NCI-H1930 (cell line): ENCODE data around the gene IQCH.
"Not testable (repeated sequence)": the region's sequence is repeated elsewhere in the genome, so short reads cannot be mapped to it uniquely, and the experiment has no call there.

Experiments
- DNase-seq, 2 experiments: peaks; one replicate each; lab custom pipeline; 2025; lab: John Stamatoyannopoulos, UW

IQCH gene

DNA sequence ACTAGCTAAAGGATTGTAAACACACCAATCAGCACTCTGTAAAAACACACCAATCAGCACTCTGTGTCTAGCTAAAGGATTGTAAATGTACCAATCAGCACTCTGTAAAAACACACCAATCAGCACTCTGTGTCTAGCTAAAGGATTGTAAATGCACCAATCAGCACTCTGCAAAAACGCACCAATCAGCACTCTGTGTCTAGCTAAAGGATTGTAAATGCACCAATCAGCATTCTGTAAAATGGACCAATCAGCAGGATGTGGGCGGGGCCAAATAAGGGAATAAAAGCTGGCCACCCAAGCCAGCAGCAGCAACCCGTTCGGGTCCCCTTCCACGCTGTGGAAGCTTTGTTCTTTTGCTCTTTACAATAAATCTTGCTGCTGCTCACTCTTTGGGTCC is 8.0 kb upstream of the IQCH start:
- not testable (repeated sequence) for DNase-seq

DNA sequence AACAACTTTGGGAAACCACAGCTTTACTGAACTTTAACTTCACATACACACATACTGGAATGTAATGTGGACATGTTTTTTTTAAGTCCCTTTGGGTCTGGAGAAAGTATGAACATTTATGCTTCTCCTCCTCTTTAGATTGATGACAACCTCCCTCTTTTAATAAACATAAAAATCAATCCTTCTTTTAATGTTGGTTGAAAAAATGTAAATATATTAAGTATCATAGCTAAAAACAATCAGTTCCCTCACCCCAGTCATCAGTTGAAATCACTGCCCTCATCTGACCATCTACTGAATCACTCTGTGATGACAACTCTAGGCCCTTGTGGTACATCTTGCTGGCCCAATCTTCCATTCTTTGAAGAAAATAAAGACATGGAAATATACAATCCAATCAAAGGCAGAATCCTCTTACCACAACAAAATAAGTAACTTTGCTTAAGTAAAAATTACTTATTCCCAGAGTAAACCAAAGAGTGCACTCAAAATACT is 6.5 kb upstream of the IQCH start:
- DNase-seq, result no peak

GRCh38 chr15:67249830-67250229 is 4.8 kb upstream of the IQCH start:
- DNase-seq, result no peak

DNA sequence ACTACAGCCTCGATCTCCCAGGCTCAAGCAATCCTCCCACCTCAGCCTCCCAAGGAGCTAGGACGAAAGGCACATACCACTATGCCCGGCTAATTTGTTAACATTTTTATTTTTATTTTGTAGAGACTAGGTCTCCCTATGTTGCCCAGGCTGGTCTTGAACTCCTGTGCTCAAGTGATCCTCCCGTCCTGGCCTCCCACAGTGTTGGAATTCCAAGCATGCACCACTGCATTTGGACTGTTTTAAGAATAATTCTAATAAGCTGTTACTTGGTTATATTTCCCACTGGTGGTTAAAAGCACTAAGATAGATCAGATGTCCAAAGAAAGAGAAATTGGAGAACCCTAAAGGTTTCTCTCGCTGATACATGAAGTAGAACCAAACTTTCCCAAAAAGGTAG is 3.3 kb upstream of the IQCH start:
- no peak for DNase-seq

DNA sequence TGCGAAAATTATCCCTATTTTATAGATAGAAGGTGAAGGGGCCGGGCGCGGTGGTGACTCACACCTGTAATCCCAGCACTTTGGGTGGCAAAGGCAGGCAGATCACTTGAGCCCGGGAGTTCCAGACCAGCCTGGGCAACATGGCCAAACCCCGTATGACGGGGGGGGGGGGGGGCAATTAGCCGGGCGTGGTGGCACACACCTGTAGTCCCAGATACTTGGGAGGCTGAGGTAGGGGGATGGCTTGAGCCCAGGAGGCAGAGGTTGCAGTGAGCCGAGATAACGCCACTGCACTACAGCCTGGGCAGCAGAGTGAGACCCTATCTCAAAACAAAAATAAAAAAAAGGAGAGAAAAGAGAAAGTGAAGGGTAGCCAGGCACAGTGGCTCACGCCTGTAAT is 1.5 kb upstream of the IQCH start:
- DNase-seq, result no peak

DNA sequence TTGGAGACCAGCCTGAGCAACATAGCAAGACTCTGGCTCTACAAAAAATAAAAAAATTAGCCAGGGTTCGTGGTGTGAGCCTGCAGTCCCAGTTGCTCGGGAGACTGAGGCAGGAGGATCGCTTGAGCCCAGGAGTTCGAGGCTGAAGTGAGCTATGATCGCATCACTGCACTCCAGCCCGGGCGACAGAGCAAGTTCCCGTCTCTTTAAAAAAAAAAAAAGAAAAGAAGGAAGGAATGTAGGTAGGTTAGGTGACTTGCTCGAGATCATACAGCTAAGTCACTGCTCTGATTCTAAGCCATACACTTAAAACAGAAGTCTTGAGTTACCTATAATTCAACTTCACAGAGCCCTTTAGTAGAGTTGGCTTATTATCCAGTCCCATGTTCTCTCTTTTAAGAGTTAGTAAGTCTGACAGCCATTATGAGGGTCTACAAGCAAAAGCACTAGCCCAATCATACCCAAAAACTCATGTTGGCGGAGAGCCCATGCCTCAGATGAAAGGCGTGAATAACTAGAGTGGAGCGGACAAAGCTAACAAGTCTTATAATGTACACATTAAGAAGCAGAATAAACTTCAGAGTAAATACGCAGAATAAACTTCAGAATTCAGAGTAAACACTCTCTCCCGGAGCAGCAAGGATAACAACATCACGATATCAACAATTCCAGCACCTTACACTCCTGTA is 893 bp upstream of the IQCH start:
- no peak for DNase-seq

GRCh38 chr15:67256051-67256450 is 1.5 kb downstream of the IQCH start:
- DNase-seq, result no peak

DNA sequence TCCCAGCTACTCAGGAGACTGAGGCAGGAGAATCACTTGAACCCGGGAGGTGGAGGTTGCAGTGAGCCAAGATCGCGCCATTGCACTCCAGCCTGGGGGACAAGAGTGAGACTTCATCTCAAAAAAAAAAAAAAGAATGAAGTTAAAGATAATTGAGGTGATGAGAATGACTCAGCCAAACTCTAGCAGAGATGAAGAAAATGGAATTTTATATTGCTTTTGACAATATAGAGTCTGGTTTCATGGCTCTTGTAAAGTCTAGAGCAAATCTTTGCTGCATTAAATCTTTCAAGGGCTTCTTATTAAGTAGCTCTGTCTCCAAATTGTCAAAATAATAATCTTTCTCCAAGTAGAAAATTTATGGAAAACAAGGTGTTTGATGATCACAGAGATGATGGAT is 3.8 kb downstream of the IQCH start:
- not testable (repeated sequence) for DNase-seq

GRCh38 chr15:67259379-67259778 is 4.8 kb downstream of the IQCH start:
- DNase-seq, result no peak

GRCh38 chr15:67259806-67260205 is 5.2 kb downstream of the IQCH start:
- DNase-seq, result no peak

- DNase-seq, result no peak
Observed at GRCh38 chr15:67266870-67267269, 12.3 kb downstream of the IQCH start.

DNA sequence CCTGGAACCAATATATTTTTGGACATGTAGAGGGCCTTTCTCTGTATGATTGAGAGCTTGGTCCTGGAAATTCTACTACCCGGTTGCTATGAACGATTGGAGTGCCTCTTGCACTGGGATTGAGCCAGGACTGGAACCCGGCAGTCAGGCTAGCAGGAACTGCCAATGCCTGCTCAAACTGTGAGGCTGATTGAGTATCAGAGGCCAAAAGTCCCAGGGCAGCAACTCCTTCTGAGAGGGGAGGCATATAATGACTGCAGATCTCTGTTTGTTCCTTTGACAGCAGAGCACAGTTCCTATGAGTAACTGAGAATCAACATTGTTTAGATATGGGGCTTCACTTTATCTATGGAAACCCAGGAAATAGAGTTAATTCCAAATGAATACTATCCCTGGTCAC is 12.9 kb downstream of the IQCH start:
- DNase-seq, result no peak

DNA sequence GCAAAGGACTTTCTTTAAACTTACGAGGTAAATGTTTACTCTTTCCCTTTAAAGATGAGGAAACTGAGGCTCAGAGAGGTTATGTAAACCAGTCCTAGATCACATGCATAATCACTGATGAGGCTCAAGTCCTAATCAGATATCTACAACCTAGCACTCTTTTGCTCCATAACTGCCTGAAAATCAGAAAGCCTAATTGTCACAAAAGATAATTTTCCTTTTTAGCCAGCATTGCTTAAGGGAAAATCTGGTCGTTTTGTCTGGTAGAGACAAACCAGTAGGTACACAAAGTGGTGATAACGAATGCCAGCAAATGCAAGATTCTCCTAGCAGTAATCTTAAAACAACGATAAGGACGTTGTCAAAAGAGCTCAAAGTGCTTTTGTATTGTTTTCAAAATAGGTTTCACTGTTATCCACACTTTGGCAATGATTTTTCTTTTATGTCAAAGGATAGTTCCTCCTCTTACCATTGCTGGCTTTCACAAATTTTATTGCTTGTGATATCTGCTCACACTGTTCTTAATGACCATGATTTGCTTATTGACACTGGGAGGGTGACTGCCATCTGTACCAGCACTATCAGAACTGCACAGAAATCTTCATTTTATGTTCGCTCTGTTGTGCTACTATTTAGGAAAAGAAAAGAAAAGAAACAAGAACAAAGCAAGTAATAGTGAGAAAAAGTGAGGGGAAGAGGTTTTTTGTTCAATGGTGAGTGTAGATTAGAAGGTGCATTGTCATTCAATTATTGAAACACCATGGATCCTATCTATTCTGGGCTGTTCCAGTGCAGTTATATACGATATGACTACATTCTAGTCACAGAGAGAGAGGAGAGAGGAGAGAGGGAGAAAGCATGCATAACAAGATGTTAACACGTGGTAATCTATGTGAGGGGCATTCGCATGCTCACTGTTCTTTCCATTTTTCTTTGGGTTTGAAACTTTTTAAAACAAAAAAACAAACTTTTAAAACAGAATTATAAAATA is 13.7 kb downstream of the IQCH start:
- DNase-seq, result no peak

GRCh38 chr15:67274236-67274635 is 19.6 kb downstream of the IQCH start:
- no peak for DNase-seq

DNA sequence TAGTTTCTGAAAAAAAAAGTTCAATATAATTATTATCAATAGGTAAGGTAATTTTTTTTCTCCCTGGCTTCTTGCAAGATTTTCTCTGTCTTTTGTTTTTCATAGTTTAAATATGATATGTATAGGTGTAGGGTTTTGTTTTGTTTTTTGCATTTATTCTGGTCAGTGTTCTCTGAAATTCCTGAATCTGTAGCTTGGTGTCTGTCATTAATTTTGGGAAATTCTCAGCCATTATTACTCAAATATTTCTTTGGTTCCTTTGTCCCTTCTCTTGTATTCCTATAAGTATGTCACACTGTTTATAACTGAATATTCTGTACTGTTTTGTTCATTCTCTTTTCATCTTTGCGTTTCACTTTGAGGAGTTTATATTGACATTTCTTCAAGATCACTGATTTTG is 22.1 kb downstream of the IQCH start:
- DNase-seq, result no peak

- no peak for DNase-seq
Observed at GRCh38 chr15:67280217-67280616, 25.6 kb downstream of the IQCH start.

- no peak for DNase-seq
Observed at GRCh38 chr15:67281714-67282113, 27.1 kb downstream of the IQCH start.

GRCh38 chr15:67285625-67286024 is 31.0 kb downstream of the IQCH start:
- DNase-seq, result not testable (repeated sequence)

GRCh38 chr15:67286400-67286799 is 31.8 kb downstream of the IQCH start:
- DNase-seq, result not testable (repeated sequence)

DNA sequence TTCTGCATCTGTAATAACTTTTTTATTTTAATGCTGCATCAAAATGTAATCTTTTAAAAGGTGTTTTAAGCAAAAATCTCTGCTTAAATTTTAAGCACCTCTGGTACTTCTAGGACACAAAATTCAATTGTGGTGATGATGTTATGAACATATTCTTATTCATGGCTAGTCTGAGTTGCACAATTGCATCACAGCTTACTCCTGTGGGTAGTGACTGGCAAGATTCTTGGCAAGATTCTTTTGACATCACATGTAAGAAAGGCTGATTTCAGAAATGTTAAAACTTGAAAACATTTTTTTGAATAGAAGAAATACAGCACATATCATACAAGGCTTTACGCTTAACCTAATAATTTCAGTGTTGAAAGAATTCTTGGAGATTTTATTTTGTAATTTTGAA is 35.7 kb downstream of the IQCH start:
- DNase-seq, result no peak

- no peak for DNase-seq
Observed at GRCh38 chr15:67296188-67296587, 41.6 kb downstream of the IQCH start.

GRCh38 chr15:67296684-67297083 is 42.1 kb downstream of the IQCH start:
- DNase-seq, result no peak
